GM18505 (cell line): ENCODE results near the gene LOXL4.

ENCODE experiments used
- ATAC-seq: cut with Tn5 transposase; IDR thresholded peaks from one replicate; pipeline ENCODE4 v1.9.1; 2021; ENCODE audit not compliant: unreplicated experiment
- POLR2A ChIP-seq: IDR thresholded peaks from 4 replicates; pipeline ENCODE4 v1.6.1; 2011; ENCODE audit warnings: borderline replicate concordance; ENCODE audit not compliant: insufficient read depth, insufficient read length; ENCODE audit errors: extremely low read depth

Gene LOXL4

DNA sequence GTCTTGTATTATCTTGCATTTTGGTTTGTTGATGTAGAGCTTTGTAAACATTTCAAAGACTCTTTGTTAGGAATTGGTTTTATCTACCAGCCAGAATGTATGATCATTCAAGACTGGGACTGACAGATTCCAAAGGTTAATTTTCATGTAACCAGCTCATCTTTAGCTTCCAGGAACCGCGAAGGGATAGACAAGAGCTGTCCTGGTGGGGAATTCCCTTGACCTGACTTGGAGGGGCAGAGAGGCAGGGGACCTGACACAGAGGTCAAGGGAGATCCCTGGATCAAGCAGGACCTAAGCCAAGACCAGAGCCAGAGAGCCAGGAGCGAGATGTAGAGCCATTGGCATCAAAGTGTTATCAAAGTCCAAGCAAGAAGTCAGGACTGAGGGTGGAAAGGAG lies 6.6 kb upstream of the LOXL4 start:
- TF ChIP-seq POLR2A, result no peak
- ATAC-seq, result no peak

DNA sequence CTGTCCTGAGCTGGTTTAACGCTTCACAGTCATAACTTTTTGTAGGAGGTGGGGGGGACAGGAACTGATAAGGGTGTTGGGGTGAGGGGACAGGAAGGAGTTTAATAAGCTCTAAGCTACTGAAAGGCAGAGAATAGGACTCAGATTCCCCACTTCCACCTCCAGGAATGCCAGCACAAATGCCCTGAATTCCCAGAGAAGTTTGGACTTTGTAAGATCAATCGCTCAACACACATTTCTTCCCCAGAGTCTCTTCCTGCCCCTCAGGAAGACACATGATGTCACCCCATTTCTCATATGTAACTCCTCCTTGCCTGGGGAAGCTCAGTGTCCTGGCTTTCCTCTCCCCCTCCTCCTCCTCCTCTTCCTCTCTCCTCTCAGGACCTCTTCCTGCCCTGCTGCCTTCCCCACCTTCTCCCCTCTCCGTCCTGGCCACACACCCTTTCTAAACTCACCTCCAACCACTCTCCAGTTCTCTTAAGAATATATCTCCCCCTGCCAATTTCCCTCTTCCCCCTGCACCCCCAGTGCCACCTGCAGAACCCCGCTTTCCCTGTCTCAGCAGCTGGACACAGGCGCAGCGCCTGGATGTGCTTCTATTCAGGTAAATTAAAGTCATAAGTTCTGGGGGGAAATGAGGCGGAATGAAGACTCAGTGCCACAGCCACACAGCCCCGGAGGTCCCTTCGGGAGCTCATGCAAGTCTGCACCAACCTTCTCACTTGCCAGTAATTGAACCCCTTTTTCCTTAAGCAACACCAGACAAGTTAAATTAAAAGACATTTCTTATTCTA lies 5.3 kb upstream of the LOXL4 start:
- no peak for TF ChIP-seq POLR2A
- no peak for ATAC-seq

DNA sequence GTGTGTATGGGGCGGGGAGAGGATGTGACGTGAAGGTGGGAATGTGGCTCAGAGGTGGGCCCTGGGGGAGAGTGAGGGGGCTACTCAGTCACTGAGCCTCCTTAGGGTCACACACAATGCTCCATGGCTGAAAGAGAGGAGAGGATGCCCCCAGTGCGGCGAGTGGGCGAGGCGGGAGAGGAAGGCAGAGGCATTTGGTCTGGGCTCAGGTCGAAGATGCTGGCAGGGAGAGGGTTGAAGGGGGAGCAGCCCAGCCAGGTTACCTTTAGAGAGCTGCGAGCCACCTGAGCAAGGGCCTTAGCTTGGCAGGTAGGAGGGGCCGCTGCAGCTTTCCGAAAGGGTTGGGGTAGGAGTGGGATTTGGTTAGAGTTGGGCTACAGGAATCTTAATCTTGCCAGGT lies 4.7 kb upstream of the LOXL4 start:
- TF ChIP-seq POLR2A, result no peak
- ATAC-seq, result no peak

DNA sequence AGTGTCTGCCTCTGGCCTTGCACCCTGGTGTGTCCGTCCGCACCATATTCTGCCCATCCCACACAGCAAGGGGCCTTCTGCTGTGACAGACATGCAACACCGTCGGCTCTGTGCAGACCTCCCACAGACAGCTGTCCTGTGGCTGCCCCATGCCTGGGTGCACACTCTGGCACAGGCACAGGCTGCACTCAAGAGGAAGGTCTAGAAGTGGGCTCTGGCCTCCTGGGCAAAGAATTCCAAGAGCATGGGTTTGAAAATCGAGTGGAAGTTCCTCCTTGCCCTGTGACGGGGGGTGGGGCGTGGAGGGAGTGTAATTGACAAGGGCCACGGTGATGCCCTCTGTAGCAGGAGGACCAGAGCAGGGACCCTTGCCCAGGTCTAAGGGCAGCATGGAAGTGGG lies 4.3 kb upstream of the LOXL4 start:
- no peak for TF ChIP-seq POLR2A
- no peak for ATAC-seq

DNA sequence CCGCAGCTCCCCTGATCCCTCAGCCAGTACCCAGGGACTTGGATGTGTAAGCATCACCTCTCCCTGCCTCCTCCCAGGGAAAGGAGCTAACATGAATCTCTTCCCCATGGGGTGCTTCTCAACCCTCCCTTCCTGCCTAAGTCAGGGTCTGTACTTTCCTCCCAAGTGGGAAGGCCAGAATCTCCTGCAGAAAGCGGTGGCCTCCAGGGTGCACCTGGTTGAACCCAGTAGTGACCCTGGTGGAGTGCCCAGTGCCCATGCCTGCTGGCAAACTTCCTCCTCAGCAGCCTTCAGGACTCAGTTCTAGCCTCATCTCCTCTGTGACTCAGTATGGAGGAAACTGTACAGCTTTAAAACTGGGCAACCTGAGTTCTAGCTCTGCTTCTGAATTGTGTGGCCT lies 2.8 kb upstream of the LOXL4 start:
- TF ChIP-seq POLR2A, result no peak
- no peak for ATAC-seq

DNA sequence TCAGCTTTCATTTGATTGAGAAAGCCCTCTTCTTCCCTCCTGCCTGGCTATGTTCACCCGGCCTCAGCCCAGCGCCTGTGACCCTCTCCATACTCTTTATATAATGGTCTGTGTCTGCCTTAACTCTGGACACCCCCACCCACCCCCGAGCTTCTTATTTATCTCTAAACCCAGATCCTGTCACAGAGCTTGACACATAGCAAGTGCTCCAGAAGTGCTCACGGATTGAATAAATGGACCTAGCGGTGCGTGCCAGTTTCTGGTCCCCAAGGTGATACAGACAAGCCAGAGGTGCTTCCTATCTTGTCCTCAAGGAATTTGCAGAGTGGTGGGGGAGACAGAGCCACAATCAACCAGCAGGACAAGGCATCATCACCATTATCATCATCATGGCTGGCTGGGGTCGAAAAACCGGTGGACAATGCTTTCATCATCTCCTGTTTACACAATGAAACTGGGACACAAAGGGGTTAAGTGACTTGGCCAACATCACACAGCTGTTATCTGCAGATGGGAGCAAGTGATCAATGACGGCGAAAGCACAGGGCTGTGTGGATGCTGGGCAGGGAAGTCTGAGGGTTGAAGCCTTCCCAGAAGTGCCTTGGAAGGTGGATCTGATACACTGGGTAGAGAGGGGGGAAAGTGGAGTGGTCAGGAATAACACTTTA lies 2.2 kb upstream of the LOXL4 start:
- TF ChIP-seq POLR2A, result no peak
- no peak for ATAC-seq

DNA sequence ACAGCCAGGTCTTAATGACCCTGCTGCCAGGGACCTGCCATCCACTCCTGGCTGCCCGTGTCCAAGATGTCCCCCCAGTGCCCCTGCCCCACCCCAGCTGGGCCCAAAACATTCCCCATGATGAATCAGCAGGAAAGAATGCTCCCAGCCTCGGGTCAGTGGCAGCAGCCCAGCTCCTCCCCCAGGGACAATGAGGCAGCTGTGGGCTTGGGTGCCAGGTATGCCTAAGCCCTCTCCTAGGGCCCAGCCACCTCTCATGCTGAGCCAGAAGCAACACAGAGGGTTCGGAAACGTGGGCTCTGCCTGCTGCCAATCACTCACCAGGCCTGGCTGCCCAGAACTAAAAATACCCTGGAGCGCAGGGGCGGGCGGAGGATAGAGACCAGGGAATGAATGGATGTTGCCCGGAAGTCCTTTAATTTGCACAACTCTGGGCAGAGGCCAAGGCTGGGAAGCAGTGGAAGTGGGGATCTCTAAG lies 1.5 kb upstream of the LOXL4 start:
- no peak for TF ChIP-seq POLR2A
- no peak for ATAC-seq

DNA sequence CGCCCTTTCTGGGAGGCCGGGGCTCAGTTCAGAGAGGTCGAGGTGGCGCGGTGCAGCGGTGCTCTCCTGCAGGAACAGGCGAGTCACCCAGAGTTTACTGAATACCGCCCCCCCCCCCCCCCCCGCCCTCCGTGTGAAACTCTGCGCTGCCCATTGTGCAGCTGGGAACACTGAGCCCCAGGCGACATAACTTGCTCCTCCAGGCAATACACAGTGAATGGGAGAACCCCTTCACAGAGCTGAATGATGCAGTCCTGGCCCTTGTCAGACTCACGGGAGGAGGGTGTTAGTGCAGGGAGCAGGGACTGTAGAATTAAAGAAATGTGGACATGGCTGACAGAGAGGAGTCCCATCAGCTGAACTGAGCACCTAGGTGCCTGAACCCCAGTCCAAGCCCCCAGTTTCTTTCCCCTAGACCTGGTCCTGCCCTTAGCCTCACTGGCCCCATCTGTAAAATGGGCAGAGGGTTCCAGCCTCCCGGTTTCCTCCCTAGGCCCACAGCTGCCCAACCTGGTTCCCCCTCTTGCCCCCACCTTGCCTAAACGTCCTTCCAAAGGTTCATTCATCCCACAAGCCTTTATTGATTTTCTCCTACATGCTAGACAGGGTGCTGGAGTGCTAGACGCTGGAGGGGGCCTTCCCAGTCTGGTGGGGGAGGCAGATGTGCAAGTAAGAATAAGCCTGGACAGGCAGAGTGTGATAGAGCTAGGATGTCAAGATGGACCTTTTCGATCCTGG lies 869 bp upstream of the LOXL4 start:
- no peak for TF ChIP-seq POLR2A
- no peak for ATAC-seq

DNA sequence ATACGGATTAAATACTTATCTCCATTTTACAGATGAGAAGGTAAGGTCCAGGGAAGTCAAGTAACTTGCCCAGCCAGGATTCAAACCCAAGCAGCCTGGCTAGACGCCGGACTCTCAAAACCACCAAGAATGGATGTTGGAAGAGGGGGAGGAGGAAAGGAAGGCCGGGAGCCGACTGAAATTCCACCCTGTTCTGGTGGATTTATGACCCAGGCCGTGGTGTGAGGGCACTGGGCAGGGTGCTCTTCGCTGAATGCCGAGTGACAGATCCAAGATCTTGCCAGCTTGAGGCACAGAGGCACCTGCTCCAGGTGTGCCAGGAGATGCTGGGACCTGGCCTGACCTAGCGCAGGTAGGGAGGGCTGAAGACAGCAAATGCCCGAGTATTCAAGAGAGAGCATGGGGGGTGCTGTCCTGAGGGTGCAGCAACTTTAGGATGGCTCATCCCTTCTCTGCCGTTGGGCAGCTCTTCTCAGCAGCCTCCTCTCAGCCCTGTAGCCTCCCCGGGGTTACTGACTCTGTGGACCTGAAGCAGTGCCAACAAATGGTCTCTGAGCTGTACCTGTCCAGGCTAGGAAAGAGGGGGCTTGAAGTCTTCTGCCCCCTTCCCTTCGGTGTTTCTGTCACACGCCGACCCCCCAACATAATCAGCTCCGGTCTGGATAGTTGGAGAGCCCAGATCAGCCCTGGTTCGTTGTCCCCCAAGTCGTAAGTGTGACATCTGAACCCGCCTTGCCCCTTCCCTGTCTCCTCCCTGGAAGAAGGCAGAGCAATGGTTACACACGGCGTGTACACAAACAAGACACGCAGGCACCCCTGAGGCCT lies 713 bp downstream of the LOXL4 start:
- no peak for TF ChIP-seq POLR2A
- no peak for ATAC-seq

DNA sequence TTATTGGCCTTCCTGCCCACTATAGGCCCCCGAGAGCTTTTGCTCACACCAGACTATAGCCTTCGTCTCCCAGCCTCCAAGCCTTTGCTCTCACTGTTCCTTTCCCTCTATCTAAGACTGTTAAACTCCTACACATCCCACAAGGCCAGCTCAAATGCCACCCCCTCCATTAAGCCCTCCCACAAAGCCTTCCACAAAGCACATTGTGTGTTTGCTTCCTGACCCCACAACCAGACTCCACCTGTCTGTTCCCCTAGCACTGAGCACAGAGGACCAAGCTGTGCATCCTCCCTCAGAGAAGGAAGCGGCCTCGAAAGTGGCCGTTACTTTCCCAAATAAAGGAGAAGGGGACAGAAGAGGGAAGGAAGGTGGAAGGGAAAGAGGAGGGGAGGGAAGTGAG lies 1.3 kb downstream of the LOXL4 start:
- TF ChIP-seq POLR2A, result no peak
- ATAC-seq, result no peak

DNA sequence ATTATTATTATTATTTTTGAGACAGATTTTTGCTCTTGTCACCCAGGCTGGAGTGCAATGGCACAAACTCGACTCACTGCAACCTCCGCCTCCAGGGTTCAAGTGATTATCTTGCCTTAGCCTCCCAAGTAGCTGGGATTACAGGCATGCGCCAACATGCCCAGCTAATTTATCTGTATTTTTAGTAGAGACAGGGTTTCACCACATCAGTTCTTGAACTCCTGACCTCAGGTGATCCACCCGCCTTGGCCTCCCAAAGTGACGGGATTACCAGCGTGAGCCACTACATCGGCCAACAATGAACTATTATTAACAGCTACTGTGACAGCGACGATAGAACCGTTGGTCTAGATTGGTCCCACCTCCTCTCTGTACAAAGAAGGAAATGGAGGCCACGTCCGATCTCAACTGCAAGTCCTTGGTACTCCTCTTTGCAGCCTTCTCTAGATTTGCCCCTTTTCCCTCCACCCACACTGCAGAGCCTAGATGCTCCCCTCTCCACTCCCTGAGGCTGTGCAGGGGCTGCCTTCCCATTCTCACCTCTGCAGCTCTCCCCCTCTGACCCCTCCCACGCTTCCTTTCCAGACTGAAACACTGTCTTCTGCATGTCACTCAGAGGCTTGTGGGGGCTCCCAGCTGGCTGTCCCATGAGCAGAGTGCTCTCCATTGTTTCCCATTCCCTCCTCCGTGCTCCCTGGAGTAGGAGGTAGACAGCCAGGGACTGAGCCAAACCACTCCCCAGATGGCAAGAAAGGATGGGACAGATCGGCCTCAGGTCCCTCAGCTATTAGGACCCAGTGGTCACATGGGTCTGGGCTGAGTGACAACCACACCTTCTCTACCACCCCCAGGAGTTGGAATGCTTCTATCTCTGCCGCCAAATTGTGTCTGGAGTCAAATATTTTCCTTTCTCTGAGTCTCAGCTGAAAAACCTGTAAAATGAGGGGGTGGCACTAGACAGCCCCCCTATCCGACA lies 2.3 kb downstream of the LOXL4 start:
- no peak for TF ChIP-seq POLR2A
- ATAC-seq, result no peak
